ENCODE data around the gene GALC. TPM values are rescaled to one million over a fixed set of nuclear protein-coding genes. Genes with fewer than 3 reads are reported as not detected.

The GALC gene
- total RNA-seq, 2 experiments from 2014 or later: 20.6 to 25.7 TPM

GRCh38 chr14:88023658-88024187, 30.7 kb upstream of the GALC start:
- Mint-ChIP-seq H3K27me3 (no peaks in the 10 kb centered on the region), H3K36me3 (peaks cover 25% of the 10 kb centered on the region), H3K4me1 (peaks cover 49% of the 10 kb centered on the region), H3K4me3 (no peak overlapping the region), H3K27ac (peak overlapping the region; percentile 64), H3K9me3 (ENCODE audit: low read depth) (no peaks in the 10 kb centered on the region)
- CTCF ChIA-PET: no interaction called here
- DNase-seq: no peak
- peak; percentile 42 for ATAC-seq

- Mint-ChIP-seq H3K9me3 (ENCODE audit: low read depth) (no peaks in the 10 kb centered on the region), H3K36me3 (peaks cover 46% of the 10 kb centered on the region), H3K27ac (no peak overlapping the region), H3K4me1 (peaks cover 25% of the 10 kb centered on the region), H3K27me3 (no peaks in the 10 kb centered on the region), H3K4me3 (no peak overlapping the region)
- CTCF ChIA-PET: no interaction called here
- ATAC-seq (no peak), DNase-seq (no peak)
Measured at GRCh38 chr14:88017535-88017934, 24.6 kb upstream of the GALC start.

- Mint-ChIP-seq H3K9me3 (ENCODE audit: low read depth) (no peaks in the 10 kb centered on the region), H3K4me3 (no peak overlapping the region), H3K4me1 (peaks cover 31% of the 10 kb centered on the region), H3K27me3 (no peaks in the 10 kb centered on the region), H3K27ac (no peak overlapping the region), H3K36me3 (peaks cover 49% of the 10 kb centered on the region)
- ATAC-seq: no peak
- CTCF ChIA-PET: interaction anchor here (0.8 to 1.6 kb wide), 2 partner anchors 10 to 152 kb away, joined by 3 to 4 read pairs; no protein-coding TSS in a partner anchor
- DNase-seq: no peak
Measured at GRCh38 chr14:88016768-88017167, 23.8 kb upstream of the GALC start.

- peak; percentile 45 for ATAC-seq
- H3K27ac Mint-ChIP-seq: no peak overlapping the region
Measured at GRCh38 chr14:88013750-88014349, 20.9 kb upstream of the GALC start.

GRCh38 chr14:88012495-88012894, 19.5 kb upstream of the GALC start:
- no peaks in the 10 kb centered on the region for H3K9me3 Mint-ChIP-seq (ENCODE audit: low read depth)
- H3K27ac Mint-ChIP-seq: no peak overlapping the region
- ATAC-seq: no peak

More at GRCh38 chr14:88013750-88014349, 20.9 kb upstream of the GALC start:
- CTCF ChIA-PET: interaction anchor here (0.7 to 2.8 kb wide), 11 partner anchors 13 to 175 kb away, joined by 3 to 19 read pairs (median 4); no protein-coding TSS in a partner anchor
- Mint-ChIP-seq H3K27me3 (no peaks in the 10 kb centered on the region), H3K4me1 (peaks cover 51% of the 10 kb centered on the region), H3K36me3 (peaks cover 69% of the 10 kb centered on the region), H3K4me3 (no peak overlapping the region), H3K9me3 (ENCODE audit: low read depth) (no peaks in the 10 kb centered on the region)
- no peak for DNase-seq

GRCh38 chr14:88010331-88010730, 17.3 kb upstream of the GALC start:
- Mint-ChIP-seq H3K27ac (no peak overlapping the region), H3K4me1 (peaks cover 56% of the 10 kb centered on the region), H3K27me3 (no peaks in the 10 kb centered on the region), H3K4me3 (no peak overlapping the region), H3K9me3 (ENCODE audit: low read depth) (no peaks in the 10 kb centered on the region), H3K36me3 (peaks cover 59% of the 10 kb centered on the region)
- CTCF ChIA-PET: interaction anchor here (1.9 kb wide), 1 partner anchor 64 kb away, joined by 11 read pairs; no protein-coding TSS in a partner anchor
- ATAC-seq: no peak
- no peak for DNase-seq

More at GRCh38 chr14:88012495-88012894, 19.5 kb upstream of the GALC start:
- Mint-ChIP-seq H3K27me3 (no peaks in the 10 kb centered on the region), H3K4me3 (no peak overlapping the region), H3K4me1 (peaks cover 60% of the 10 kb centered on the region), H3K36me3 (peaks cover 68% of the 10 kb centered on the region)
- no peak for DNase-seq
- CTCF ChIA-PET: interaction anchor here (0.6 to 2.2 kb wide), 4 partner anchors 9 to 545 kb away, joined by 3 to 7 read pairs (median 4); no protein-coding TSS in a partner anchor

GRCh38 chr14:88009486-88009885, 16.5 kb upstream of the GALC start:
- CTCF ChIA-PET: interaction anchor here (1.1 to 1.9 kb wide), 2 partner anchors 9 to 63 kb away, joined by 4 to 11 read pairs; no protein-coding TSS in a partner anchor
- ATAC-seq (no peak), DNase-seq (no peak)
- peak overlapping the region; percentile 95 for H3K4me3 Mint-ChIP-seq
- no peaks in the 10 kb centered on the region for H3K9me3 Mint-ChIP-seq (ENCODE audit: low read depth)
- peaks cover 59% of the 10 kb centered on the region for H3K36me3 Mint-ChIP-seq
- no peak overlapping the region for H3K27ac Mint-ChIP-seq
- H3K27me3 Mint-ChIP-seq: no peaks in the 10 kb centered on the region
- peaks cover 58% of the 10 kb centered on the region for H3K4me1 Mint-ChIP-seq

- no peaks in the 10 kb centered on the region for H3K27me3 Mint-ChIP-seq
- no peak for DNase-seq
- H3K4me1 Mint-ChIP-seq: peaks cover 61% of the 10 kb centered on the region
- H3K36me3 Mint-ChIP-seq: peaks cover 54% of the 10 kb centered on the region
- peak overlapping the region; percentile 82 for H3K27ac Mint-ChIP-seq
- H3K9me3 Mint-ChIP-seq (ENCODE audit: low read depth): no peaks in the 10 kb centered on the region
- peak overlapping the region; percentile 95 for H3K4me3 Mint-ChIP-seq
- no peak for ATAC-seq
- CTCF ChIA-PET: interaction anchor here (1.1 to 1.9 kb wide), 2 partner anchors 10 to 62 kb away, joined by 4 to 11 read pairs; no protein-coding TSS in a partner anchor
Measured at GRCh38 chr14:88008039-88008742, 15.2 kb upstream of the GALC start.

GRCh38 chr14:88007608-88008007, 14.6 kb upstream of the GALC start:
- peak overlapping the region; percentile 95 for H3K4me3 Mint-ChIP-seq

GRCh38 chr14:88005978-88006851, 13.2 kb upstream of the GALC start:
- H3K27me3 Mint-ChIP-seq: no peaks in the 10 kb centered on the region
- ATAC-seq (peak; percentile 93), DNase-seq (peak; percentile 87)
- H3K4me3 Mint-ChIP-seq: peak overlapping the region; percentile 95
- CTCF ChIA-PET: interaction anchor here (1.0 to 5.5 kb wide), 6 partner anchors 10 to 162 kb away, joined by 3 to 47 read pairs (median 6); partner anchors contain the start of gene GALC
- H3K36me3 Mint-ChIP-seq: peaks cover 49% of the 10 kb centered on the region
- peaks cover 64% of the 10 kb centered on the region for H3K4me1 Mint-ChIP-seq
- H3K9me3 Mint-ChIP-seq (ENCODE audit: low read depth): no peaks in the 10 kb centered on the region
- H3K27ac Mint-ChIP-seq: peak overlapping the region; percentile 97

More at GRCh38 chr14:88007608-88008007, 14.6 kb upstream of the GALC start:
- H3K4me1 Mint-ChIP-seq: peaks cover 66% of the 10 kb centered on the region
- no peaks in the 10 kb centered on the region for H3K27me3 Mint-ChIP-seq
- no peaks in the 10 kb centered on the region for H3K9me3 Mint-ChIP-seq (ENCODE audit: low read depth)
- peaks cover 54% of the 10 kb centered on the region for H3K36me3 Mint-ChIP-seq
- CTCF ChIA-PET: interaction anchor here (1.0 to 5.5 kb wide), 3 partner anchors 14 to 61 kb away, joined by 3 to 47 read pairs (median 14); partner anchors contain the start of gene GALC
- no peak for DNase-seq
- H3K27ac Mint-ChIP-seq: peak overlapping the region; percentile 81
- no peak for ATAC-seq

GRCh38 chr14:88005050-88005481, 12.1 kb upstream of the GALC start, which contains the start of gene GPR65:
Gene GPR65 (plus strand): TSS chr14:88005135. CDS start chr14:88010848, 5,713 bp downstream.
- no peaks in the 10 kb centered on the region for H3K27me3 Mint-ChIP-seq
- peak within 1 kb of the TSS; percentile 95 for H3K4me3 Mint-ChIP-seq
- ATAC-seq (peak; percentile 70), DNase-seq (peak; percentile 76)
- no peaks in the 10 kb centered on the region for H3K9me3 Mint-ChIP-seq (ENCODE audit: low read depth)
- peak within 1 kb of the TSS; percentile 97 for H3K27ac Mint-ChIP-seq
- CTCF ChIA-PET: interaction anchor here (1.9 to 5.5 kb wide), 4 partner anchors 11 to 164 kb away, joined by 5 to 47 read pairs (median 10); partner anchors contain the start of gene GALC
- peaks cover 37% of the 10 kb centered on the region for H3K36me3 Mint-ChIP-seq
- peaks cover 55% of the 10 kb centered on the region for H3K4me1 Mint-ChIP-seq

GRCh38 chr14:88004506-88005036, 11.6 kb upstream of the GALC start:
- H3K36me3 Mint-ChIP-seq: peaks cover 35% of the 10 kb centered on the region
- H3K4me3 Mint-ChIP-seq: peak overlapping the region; percentile 95
- no peaks in the 10 kb centered on the region for H3K9me3 Mint-ChIP-seq (ENCODE audit: low read depth)
- ATAC-seq (no peak), DNase-seq (no peak)
- CTCF ChIA-PET: interaction anchor here (1.9 to 5.5 kb wide), 4 partner anchors 11 to 164 kb away, joined by 5 to 47 read pairs (median 10); partner anchors contain the start of gene GALC
- H3K27ac Mint-ChIP-seq: peak overlapping the region; percentile 83
- peaks cover 51% of the 10 kb centered on the region for H3K4me1 Mint-ChIP-seq
- H3K27me3 Mint-ChIP-seq: no peaks in the 10 kb centered on the region

All from activated CD8-positive, alpha-beta memory T cell treated with anti-CD3 and anti-CD28 coated beads, Interleukin-2, amount 10 ng/mL, durations not matched to agents 7 days and 5 days (primary cell).